ENCODE measurements around the gene HEMK1. TPM values are rescaled to one million over a fixed set of nuclear protein-coding genes. Genes with fewer than 3 reads are reported as not detected.

Gene HEMK1
- total RNA-seq, 4 donors from 2014 or later, result 4.4 to 11.8 (median 4.9) TPM

DNA sequence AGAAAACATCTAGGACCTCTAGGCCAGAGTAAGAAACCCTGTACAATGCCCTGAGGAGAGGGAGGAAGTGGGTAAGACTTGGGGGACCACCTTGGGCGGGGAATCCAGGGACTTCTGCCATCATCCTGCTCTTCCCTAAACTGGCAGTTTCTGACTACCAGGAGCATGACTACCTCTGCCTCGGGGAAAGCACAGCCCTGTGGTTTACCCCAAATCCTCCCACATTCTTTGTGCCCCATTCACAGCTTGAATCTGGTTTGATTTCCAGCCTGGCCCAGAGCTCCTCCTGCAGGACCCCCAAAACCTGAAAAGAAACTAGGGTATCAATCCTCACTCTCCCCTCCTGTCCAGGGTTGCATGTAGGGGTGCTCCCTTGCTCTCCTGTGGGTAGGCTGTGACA, 6.5 kb upstream of the HEMK1 start:
- intact Hi-C loops (cut with DNase I), result no loop called here
- Histone ChIP-seq H3K27ac (no peak overlapping the region), H3K9me3 (no peaks in the 10 kb centered on the region), H3K27me3 (no peaks in the 10 kb centered on the region), H3K36me3 (no peaks in the 10 kb centered on the region), H3K4me3 (no peak overlapping the region), H3K4me1 (peaks cover 3 to 17% (median 13%) of the 10 kb centered on the region in 3 donors)
- WGBS, 2 donors, result 17 to 56% methylated on average over 1 to 2 of the region's 2 CpGs
- DNase-seq, result no peak
- TF ChIP-seq CTCF (IDR thresholded peaks at IDR 0.05), result no peak

GRCh38 chr3:50563867-50564266, 5.5 kb upstream of the HEMK1 start:
- H3K4me1 ChIP-seq, result peaks cover 3 to 27% (median 22%) of the 10 kb centered on the region in 3 donors
- no peak overlapping the region for H3K27ac ChIP-seq
- H3K27me3 ChIP-seq, result no peaks in the 10 kb centered on the region
- WGBS, 2 donors, result 81 to 88% methylated on average over 1 to 2 of the region's 2 CpGs
- TF ChIP-seq CTCF (IDR thresholded peaks at IDR 0.05), result no peak
- TF ChIP-seq POLR2A (IDR thresholded peaks at IDR 0.05), result no peak
- H3K4me3 ChIP-seq, result no peak overlapping the region
- DNase-seq, result no peak
- H3K9me3 ChIP-seq, result no peaks in the 10 kb centered on the region
- H3K36me3 ChIP-seq, result no peaks in the 10 kb centered on the region
- intact Hi-C loops (cut with DNase I), result no loop called here

DNA sequence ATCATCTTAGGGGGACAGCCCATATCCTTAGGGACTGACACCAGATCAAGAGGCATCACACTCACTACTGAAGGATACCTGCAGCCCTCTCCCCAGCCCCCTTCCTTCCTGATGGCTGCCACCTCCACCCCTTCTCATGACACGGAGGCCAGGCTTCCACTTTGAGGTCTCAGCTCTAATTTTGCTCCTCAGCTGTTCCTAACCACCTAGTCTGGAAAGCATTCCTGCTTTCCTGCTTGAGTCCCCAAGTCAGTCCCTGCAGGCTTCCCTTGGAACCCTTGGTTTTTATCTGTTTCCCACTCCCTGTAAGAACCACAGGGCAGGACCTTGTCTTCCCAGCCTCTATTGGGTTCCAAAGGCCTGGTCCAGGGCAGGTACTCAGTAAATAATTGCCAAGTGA, 5.0 kb upstream of the HEMK1 start:
- peaks cover 3 to 28% (median 22%) of the 10 kb centered on the region in 3 donors for H3K4me1 ChIP-seq
- no peak for DNase-seq
- intact Hi-C loops (cut with DNase I), result no loop called here
- no peak overlapping the region for H3K27ac ChIP-seq
- no peaks in the 10 kb centered on the region for H3K9me3 ChIP-seq
- H3K4me3 ChIP-seq, result no peak overlapping the region
- no peaks in the 10 kb centered on the region for H3K36me3 ChIP-seq
- 67 to 100% methylated on average over 1 of the region's 1 CpG for WGBS, 2 donors
- TF ChIP-seq POLR2A (IDR thresholded peaks at IDR 0.05) (no peak), CTCF (IDR thresholded peaks at IDR 0.05) (no peak)
- no peaks in the 10 kb centered on the region for H3K27me3 ChIP-seq

- TF ChIP-seq CTCF (IDR thresholded peaks at IDR 0.05) (no peak), POLR2A (IDR thresholded peaks at IDR 0.05) (no peak)
- Histone ChIP-seq H3K4me3 (peak overlapping the region; percentile 49 to 79 (median 54)), H3K27me3 (no peaks in the 10 kb centered on the region), H3K27ac (peak overlapping the region; percentile 65 to 91 (median 86)), H3K4me1 (peaks cover 9 to 53% (median 32%) of the 10 kb centered on the region in 3 donors), H3K9me3 (no peaks in the 10 kb centered on the region), H3K36me3 (no peaks in the 10 kb centered on the region)
- 46% methylated on average over 3 of the region's 11 CpGs; no CpG with 5 or more reads in 1 of the 2 donors for WGBS, 2 donors
- DNase-seq, result no peak
- intact Hi-C loops (cut with DNase I), result no loop called here
Observed at GRCh38 chr3:50567011-50567385, 2.3 kb upstream of the HEMK1 start.

GRCh38 chr3:50567386-50568167, 1.7 kb upstream of the HEMK1 start, which contains the start of gene C3orf18:
Gene C3orf18 (minus strand): TSS chr3:50567747. CDS start chr3:50565699, 2,048 bp downstream.
- DNase-seq, result peak; percentile 66
- peaks cover 9 to 59% (median 35%) of the 10 kb centered on the region in 3 donors for H3K4me1 ChIP-seq
- no peaks in the 10 kb centered on the region for H3K27me3 ChIP-seq
- TF ChIP-seq CTCF (IDR thresholded peaks at IDR 0.05) (no peak), POLR2A (IDR thresholded peaks at IDR 0.05) (peak in 2 of 4 donors; percentile 18 to 45)
- H3K36me3 ChIP-seq, result no peaks in the 10 kb centered on the region
- H3K4me3 ChIP-seq, result peak within 1 kb of the TSS; percentile 49 to 79 (median 70)
- intact Hi-C loops (cut with DNase I), result no loop called here
- no peaks in the 10 kb centered on the region for H3K9me3 ChIP-seq
- 0 to 40% methylated on average over 1 of the region's 53 CpGs for WGBS, 2 donors
- H3K27ac ChIP-seq, result peak within 1 kb of the TSS; percentile 79 to 91 (median 86)

Data from esophagus squamous epithelium (tissue), 5 donors.